SKM-1 (cell line): ENCODE results near the gene ZNF214.
"Not testable (repeated sequence)": the region's sequence is repeated elsewhere in the genome, so short reads cannot be mapped to it uniquely, and the experiment has no call there.

Experiments used
- DNase-seq: peaks from one replicate; lab custom pipeline; 2025; ENCODE audit not compliant: unreplicated experiment; lab: John Stamatoyannopoulos, UW

The ZNF214 gene

GRCh38 chr11:6991227-6991626 is 28.9 kb downstream of the ZNF214 start:
- no peak for DNase-seq

- DNase-seq = no peak
Observed at GRCh38 chr11:6988506-6988905, 31.6 kb downstream of the ZNF214 start.

- no peak for DNase-seq
Observed at GRCh38 chr11:6986487-6986886, 33.7 kb downstream of the ZNF214 start.

- no peak for DNase-seq
Observed at GRCh38 chr11:6979365-6979764, 40.8 kb downstream of the ZNF214 start.

- DNase-seq = not testable (repeated sequence)
Observed at GRCh38 chr11:6969854-6970253, 50.3 kb downstream of the ZNF214 start.

GRCh38 chr11:6968816-6969215 is 51.3 kb downstream of the ZNF214 start:
- DNase-seq = no peak

GRCh38 chr11:6962673-6963072 is 57.5 kb downstream of the ZNF214 start:
- no peak for DNase-seq

- DNase-seq = no peak
Observed at GRCh38 chr11:6962141-6962540, 58.0 kb downstream of the ZNF214 start.

GRCh38 chr11:6954248-6954647 is 65.9 kb downstream of the ZNF214 start:
- DNase-seq = not testable (repeated sequence)
